ENCODE data around the gene IL12RB2. TPM values are rescaled to one million over a fixed set of nuclear protein-coding genes. Genes with fewer than 3 reads are reported as not detected.
A peak's percentile ranks its signal among the peaks of the same experiment; 100 is the strongest.

IL12RB2 gene
- total and polyA plus RNA-seq, 2 of the 13 experiments (the other 11 are each of a cell fraction or from before 2014, with no cell fraction given): not detected

DNA sequence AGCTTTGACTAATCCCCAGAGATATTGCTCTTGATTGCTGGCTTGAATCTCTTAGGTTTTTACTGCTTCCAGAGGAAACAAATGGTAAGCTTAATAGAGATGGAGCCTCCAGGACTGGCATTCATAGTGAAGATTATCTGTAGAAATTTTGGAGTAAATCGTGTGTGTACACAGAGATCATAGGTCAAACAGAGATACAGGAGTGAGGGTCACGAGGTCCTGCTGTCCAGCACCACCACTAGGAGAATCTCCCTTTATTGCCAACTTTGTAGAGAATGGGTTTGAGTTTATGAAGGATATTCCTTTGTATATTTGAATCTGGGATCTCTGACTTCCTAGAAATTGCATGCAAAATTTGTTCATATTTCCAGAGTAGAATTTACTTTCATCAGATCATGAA, 130.3 kb downstream of the IL12RB2 start (continued):
- TF ChIP-seq, protein P1, sequence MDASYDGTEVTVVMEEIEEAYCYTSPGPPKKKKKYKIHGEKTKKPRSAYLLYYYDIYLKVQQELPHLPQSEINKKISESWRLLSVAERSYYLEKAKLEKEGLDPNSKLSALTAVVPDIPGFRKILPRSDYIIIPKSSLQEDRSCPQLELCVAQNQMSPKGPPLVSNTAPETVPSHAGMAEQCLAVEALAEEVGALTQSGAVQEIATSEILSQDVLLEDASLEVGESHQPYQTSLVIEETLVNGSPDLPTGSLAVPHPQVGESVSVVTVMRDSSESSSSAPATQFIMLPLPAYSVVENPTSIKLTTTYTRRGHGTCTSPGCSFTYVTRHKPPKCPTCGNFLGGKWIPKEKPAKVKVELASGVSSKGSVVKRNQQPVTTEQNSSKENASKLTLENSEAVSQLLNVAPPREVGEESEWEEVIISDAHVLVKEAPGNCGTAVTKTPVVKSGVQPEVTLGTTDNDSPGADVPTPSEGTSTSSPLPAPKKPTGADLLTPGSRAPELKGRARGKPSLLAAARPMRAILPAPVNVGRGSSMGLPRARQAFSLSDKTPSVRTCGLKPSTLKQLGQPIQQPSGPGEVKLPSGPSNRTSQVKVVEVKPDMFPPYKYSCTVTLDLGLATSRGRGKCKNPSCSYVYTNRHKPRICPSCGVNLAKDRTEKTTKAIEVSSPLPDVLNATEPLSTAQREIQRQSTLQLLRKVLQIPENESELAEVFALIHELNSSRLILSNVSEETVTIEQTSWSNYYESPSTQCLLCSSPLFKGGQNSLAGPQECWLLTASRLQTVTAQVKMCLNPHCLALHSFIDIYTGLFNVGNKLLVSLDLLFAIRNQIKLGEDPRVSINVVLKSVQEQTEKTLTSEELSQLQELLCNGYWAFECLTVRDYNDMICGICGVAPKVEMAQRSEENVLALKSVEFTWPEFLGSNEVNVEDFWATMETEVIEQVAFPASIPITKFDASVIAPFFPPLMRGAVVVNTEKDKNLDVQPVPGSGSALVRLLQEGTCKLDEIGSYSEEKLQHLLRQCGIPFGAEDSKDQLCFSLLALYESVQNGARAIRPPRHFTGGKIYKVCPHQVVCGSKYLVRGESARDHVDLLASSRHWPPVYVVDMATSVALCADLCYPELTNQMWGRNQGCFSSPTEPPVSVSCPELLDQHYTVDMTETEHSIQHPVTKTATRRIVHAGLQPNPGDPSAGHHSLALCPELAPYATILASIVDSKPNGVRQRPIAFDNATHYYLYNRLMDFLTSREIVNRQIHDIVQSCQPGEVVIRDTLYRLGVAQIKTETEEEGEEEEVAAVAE (CRISPR knock-in tag; IDR thresholded peaks at IDR 0.05; ENCODE audit: borderline replicate concordance): no peak
- no peak for TF ChIP-seq ZNF468 (CRISPR knock-in tag; IDR thresholded peaks at IDR 0.05)
- no peak for TF ChIP-seq PTBP1 (IDR thresholded peaks at IDR 0.05; ENCODE audit: low read depth, low read length, poor library complexity, severe bottlenecking)
- no peak for TF ChIP-seq PCBP2 (optimal IDR thresholded peaks at IDR 0.05; ENCODE audit: low read depth, low read length, poor library complexity, severe bottlenecking)
- TF ChIP-seq, protein P2, sequence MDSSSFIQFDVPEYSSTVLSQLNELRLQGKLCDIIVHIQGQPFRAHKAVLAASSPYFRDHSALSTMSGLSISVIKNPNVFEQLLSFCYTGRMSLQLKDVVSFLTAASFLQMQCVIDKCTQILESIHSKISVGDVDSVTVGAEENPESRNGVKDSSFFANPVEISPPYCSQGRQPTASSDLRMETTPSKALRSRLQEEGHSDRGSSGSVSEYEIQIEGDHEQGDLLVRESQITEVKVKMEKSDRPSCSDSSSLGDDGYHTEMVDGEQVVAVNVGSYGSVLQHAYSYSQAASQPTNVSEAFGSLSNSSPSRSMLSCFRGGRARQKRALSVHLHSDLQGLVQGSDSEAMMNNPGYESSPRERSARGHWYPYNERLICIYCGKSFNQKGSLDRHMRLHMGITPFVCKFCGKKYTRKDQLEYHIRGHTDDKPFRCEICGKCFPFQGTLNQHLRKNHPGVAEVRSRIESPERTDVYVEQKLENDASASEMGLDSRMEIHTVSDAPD (CRISPR knock-in tag; IDR thresholded peaks at IDR 0.05): no peak
- TF ChIP-seq, protein P3, sequence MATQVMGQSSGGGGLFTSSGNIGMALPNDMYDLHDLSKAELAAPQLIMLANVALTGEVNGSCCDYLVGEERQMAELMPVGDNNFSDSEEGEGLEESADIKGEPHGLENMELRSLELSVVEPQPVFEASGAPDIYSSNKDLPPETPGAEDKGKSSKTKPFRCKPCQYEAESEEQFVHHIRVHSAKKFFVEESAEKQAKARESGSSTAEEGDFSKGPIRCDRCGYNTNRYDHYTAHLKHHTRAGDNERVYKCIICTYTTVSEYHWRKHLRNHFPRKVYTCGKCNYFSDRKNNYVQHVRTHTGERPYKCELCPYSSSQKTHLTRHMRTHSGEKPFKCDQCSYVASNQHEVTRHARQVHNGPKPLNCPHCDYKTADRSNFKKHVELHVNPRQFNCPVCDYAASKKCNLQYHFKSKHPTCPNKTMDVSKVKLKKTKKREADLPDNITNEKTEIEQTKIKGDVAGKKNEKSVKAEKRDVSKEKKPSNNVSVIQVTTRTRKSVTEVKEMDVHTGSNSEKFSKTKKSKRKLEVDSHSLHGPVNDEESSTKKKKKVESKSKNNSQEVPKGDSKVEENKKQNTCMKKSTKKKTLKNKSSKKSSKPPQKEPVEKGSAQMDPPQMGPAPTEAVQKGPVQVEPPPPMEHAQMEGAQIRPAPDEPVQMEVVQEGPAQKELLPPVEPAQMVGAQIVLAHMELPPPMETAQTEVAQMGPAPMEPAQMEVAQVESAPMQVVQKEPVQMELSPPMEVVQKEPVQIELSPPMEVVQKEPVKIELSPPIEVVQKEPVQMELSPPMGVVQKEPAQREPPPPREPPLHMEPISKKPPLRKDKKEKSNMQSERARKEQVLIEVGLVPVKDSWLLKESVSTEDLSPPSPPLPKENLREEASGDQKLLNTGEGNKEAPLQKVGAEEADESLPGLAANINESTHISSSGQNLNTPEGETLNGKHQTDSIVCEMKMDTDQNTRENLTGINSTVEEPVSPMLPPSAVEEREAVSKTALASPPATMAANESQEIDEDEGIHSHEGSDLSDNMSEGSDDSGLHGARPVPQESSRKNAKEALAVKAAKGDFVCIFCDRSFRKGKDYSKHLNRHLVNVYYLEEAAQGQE (IDR thresholded peaks at IDR 0.05; ENCODE audit: borderline replicate concordance in 1 of 2, low read depth in 1 of 2, low read length in 2 of 2): peak in 1 of 2 experiments; percentile 83; a peak in 3 of 4 replicates
- TF ChIP-seq SMARCE1 (IDR thresholded peaks at IDR 0.05; ENCODE audit: borderline replicate concordance): no peak
- no peak for TF ChIP-seq ARNT (IDR thresholded peaks at IDR 0.05)
- TF ChIP-seq FOXP1 (IDR thresholded peaks at IDR 0.05): no peak
- no peak for TF ChIP-seq FOXP1 (CRISPR knock-in tag; IDR thresholded peaks at IDR 0.05)
- TF ChIP-seq MIER2 (CRISPR knock-in tag; IDR thresholded peaks at IDR 0.05): peak; percentile 60; the same call in 1 of the 2 replicates
- TF ChIP-seq NCOR1 (IDR thresholded peaks at IDR 0.05; ENCODE audit: borderline replicate concordance, low read length): no peak
- no peak for TF ChIP-seq ZNF251 (CRISPR knock-in tag; IDR thresholded peaks at IDR 0.05)
- no peak for TF ChIP-seq ZSCAN20 (CRISPR knock-in tag; IDR thresholded peaks at IDR 0.05; ENCODE audit: borderline replicate concordance)
- no peak for TF ChIP-seq TP53 (CRISPR knock-in tag; conservative IDR thresholded peaks at IDR 0.05)
- TF ChIP-seq KLF13 (CRISPR knock-in tag; IDR thresholded peaks at IDR 0.05): no peak
- no peak for TF ChIP-seq IRF2 (CRISPR knock-in tag; IDR thresholded peaks at IDR 0.05)
